IMR-90 (cell line): ENCODE data around the gene HMG20A.

Experiments
- BHLHE40 ChIP-seq: fragments of 150-350 bp; IDR thresholded peaks from 2 replicates; pipeline ENCODE4 v1.6.1; 2016; ENCODE audit warnings: mild to moderate bottlenecking, low read depth, low read length
- CTCF ChIP-seq: conservative IDR thresholded peaks from 2 replicates; pipeline ENCODE4 v1.5.1; 2012; ENCODE audit warnings: mild to moderate bottlenecking, low read depth, low read length, improper control_type of control experiment
- POLR2A ChIP-seq: IDR thresholded peaks from 2 replicates; pipeline ENCODE4 v1.6.1; 2012; ENCODE audit warnings: mild to moderate bottlenecking, low read depth, low read length
- SMC3 ChIP-seq: fragments of 150-350 bp; IDR thresholded peaks from 2 replicates; pipeline ENCODE4 v1.6.1; 2016; ENCODE audit warnings: low read depth, mild to moderate bottlenecking, antibody characterized with exemption, low read length, moderate library complexity
- TF ChIP-seq, protein P1 (sequence below): fragments of 150-350 bp; IDR thresholded peaks from 2 replicates; pipeline ENCODE4 v1.6.1; 2017; ENCODE audit warnings: mild to moderate bottlenecking, antibody characterized with exemption, low read length, low read depth

- TF ChIP-seq, protein P1, sequence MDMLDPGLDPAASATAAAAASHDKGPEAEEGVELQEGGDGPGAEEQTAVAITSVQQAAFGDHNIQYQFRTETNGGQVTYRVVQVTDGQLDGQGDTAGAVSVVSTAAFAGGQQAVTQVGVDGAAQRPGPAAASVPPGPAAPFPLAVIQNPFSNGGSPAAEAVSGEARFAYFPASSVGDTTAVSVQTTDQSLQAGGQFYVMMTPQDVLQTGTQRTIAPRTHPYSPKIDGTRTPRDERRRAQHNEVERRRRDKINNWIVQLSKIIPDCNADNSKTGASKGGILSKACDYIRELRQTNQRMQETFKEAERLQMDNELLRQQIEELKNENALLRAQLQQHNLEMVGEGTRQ, result no peak
- TF ChIP-seq CTCF, result no peak
- no peak for TF ChIP-seq POLR2A
- TF ChIP-seq SMC3, result no peak
- no peak for TF ChIP-seq BHLHE40
Observed at GRCh38 chr15:77415450-77416147, 5.1 kb upstream of the HMG20A start.
